NCI-H774 (cell line): Measurements from ENCODE around the gene TMEM106C.

ENCODE experiments used
- DNase-seq: peaks from one replicate; lab custom pipeline; 2025; lab: John Stamatoyannopoulos, UW

TMEM106C gene, protein sequence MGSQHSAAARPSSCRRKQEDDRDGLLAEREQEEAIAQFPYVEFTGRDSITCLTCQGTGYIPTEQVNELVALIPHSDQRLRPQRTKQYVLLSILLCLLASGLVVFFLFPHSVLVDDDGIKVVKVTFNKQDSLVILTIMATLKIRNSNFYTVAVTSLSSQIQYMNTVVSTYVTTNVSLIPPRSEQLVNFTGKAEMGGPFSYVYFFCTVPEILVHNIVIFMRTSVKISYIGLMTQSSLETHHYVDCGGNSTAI

GRCh38 chr12:47963340-47964040 lies at the start of gene TMEM106C:
Gene TMEM106C, plus strand, starts transcription at chr12:47963596. Its CDS starts 641 bp downstream, at chr12:47964237.
- peak; percentile 95 for DNase-seq

GRCh38 chr12:47920913-47921312 lies 42.5 kb upstream of the TMEM106C start:
- DNase-seq, result no peak

DNA sequence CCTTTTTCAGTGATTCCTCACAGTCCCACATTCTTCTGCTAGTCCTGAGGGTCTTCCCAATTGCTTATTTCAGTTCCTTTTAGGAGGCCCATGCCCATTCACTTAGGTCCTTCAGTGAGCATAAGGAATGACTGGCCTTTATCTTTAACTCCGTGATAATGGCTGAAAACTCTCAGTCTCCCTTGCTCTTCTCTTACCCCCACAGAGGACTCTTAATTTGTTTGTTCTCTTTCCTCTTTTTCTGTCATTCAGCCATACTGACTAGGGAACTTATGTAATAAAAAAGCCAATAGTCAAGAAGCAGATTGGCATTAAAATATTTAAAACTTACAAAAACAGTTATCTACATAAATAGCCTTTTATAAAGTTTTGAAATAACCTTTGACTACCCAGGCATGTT lies 41.5 kb upstream of the TMEM106C start:
- DNase-seq, result no peak

DNA sequence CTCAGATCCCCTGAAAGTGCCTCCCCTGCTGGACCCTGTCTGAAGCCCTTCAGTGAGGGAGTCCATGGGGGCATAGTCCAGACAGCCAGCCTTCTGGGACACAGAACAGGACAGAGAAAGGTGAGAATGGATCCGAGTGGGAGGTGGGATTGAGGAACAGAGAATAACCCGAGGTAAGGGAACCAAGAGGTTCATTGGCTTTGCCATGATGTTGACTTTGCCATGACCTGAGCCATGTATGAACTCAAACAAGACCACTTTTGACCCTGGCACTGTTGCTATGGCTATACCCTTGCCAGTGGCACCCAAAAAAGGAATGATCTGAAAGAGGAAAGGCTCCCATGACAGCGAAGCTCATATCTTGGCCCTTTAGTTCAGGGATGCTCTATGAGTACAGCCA lies 36.0 kb upstream of the TMEM106C start:
- no peak for DNase-seq

DNA sequence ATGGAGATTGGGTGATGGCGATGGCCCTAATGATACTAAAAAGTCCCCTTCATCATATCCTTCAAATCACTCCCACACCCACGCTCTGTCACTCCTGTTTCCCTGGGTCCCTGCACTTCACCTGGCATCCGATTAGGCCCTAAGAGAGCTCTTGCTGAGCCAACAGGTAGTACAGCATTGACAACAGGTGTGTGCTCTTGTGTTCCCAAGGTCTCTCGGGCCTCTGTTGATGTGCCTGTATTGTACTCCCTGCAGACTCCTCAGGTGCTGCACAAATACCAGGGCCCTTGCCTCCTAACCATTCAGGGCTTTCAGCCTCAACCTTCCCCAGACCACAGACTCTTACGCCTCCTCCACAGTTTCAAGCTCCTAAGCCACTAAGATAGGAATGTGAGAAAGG lies 32.8 kb upstream of the TMEM106C start:
- no peak for DNase-seq

- DNase-seq, result no peak
Observed at GRCh38 chr12:47931187-47931586, 32.2 kb upstream of the TMEM106C start.

GRCh38 chr12:47935184-47935583 lies 28.2 kb upstream of the TMEM106C start:
- DNase-seq, result no peak

DNA sequence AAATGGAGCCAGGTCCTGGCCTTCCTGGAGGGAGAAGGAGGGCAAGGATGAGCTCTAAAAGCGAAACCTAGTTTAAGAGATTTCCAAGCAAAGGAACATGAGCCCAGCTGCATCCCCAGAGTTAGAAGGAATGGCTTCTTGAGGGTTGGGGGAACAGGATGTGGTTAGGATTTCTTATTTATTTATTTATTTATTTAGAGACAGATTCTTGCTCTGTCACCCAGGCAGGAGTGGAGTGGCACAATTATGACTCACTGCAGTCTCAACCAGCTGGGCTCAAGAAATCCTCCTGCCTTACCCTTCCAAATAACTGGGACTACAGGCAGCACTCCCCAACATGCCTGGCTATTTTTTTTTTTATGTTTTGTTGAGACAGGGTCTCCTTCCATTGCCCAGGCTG lies 25.3 kb upstream of the TMEM106C start:
- no peak for DNase-seq

- no peak for DNase-seq
Observed at GRCh38 chr12:47938594-47938993, 24.8 kb upstream of the TMEM106C start.

- DNase-seq, result no peak
Observed at GRCh38 chr12:47939009-47939601, 24.3 kb upstream of the TMEM106C start.

- no peak for DNase-seq
Observed at GRCh38 chr12:47940773-47941474, 22.5 kb upstream of the TMEM106C start.

- DNase-seq, result no peak
Observed at GRCh38 chr12:47941475-47941780, 22.0 kb upstream of the TMEM106C start.

DNA sequence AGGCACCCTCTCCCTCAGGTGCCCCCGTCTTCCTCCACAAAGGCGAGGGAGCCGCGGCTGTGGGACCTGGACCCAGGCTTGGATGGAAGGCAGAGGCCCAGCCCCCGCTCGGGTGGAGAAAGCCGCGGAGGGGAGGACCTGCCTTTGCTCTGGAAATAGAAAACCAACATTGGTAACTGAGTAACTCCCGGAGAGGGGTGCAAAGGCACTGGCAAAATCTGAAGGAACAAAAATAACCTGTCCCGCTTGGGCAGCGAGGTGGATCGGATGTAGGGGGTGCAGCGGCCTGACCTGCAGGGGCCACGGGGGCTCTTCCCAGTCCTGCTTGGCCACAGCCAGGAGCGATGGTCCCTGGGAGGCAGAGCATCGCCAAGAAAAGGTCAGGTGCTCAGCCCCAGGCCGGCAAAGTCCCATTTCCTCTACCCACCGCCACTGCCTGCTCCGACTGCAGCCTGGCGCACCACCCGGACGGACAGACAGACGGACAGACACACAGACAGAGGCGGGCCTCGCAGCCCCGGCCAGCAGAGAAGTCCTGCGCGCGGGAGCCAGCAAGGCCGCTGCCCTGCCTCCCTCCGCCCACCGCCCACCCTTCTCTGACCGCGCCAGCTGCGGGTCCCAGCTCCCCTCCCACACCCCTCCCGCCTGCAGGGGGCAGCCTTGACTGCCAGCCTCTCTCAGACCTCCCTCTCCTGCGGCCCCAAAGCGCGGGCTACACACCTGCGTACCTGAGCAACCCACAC lies 21.4 kb upstream of the TMEM106C start:
- DNase-seq, result no peak

DNA sequence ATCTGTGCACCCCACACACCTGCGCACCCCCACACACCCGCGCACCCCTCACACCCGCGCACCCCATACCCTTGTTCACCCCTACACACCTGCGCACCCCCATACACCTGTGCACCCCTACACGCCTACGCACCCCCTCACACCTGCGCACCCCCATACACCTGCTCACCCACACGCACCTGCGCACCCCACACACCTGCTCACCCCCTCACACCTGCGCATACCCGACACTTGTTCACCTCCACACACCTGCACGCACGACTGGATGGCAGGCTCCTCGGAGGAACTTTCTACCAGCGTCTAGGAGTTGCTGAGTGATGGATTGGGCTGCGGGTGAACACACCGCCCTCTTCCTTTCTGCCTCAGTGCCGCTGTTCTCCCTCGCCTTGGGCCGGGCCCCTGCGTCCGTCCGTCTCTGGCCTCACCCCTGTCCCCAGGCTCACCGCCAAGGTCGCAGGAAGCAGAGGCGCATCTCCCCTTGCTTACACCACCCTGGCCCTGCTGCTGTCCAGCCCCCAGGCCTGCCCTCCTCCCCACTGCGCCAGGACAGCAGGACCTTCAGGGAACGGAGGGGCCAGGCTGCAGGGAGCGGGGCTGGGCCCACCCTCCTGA lies 20.7 kb upstream of the TMEM106C start:
- DNase-seq, result no peak

- no peak for DNase-seq
Observed at GRCh38 chr12:47943623-47944340, 19.6 kb upstream of the TMEM106C start.

- no peak for DNase-seq
Observed at GRCh38 chr12:47944685-47945340, 18.6 kb upstream of the TMEM106C start.

DNA sequence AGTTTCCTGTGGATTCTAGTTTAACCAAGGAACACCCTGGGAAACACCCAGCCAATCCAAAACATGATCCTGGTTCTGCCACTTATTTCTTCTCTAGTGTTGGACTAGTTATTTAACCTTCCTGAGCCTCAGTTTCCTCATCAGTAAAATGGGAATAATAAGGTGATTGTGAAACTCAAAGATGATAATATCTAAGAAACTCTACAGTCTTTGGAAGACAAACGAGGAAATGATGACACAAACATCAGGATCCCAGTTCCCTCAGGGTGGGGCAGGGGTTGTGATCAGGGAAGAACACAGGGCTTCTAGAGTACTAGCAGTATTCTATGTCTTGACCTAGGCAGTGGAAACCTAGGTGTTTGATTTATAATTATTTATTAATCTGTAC lies 18.1 kb upstream of the TMEM106C start:
- DNase-seq, result no peak

GRCh38 chr12:47946413-47947323 lies 16.7 kb upstream of the TMEM106C start:
- no peak for DNase-seq

GRCh38 chr12:47947341-47947740 lies 16.1 kb upstream of the TMEM106C start:
- no peak for DNase-seq
